ENCODE data around the gene VPS13D.

Gene VPS13D

GRCh38 chr1:12555411-12556367, 325.9 kb downstream of the VPS13D start:
- DNase-seq, result no peak

- DNase-seq, result peak; percentile 96
These were observed 326.6 kb downstream of the VPS13D start for GRCh38 chr1:12556368-12556930.

- peak; percentile 74 for DNase-seq
These were observed 327.4 kb downstream of the VPS13D start for GRCh38 chr1:12556957-12557935.

- no peak for DNase-seq
These were observed 331.3 kb downstream of the VPS13D start for GRCh38 chr1:12561121-12561520.

All from fibroblast of skin of back (primary cell).